Lung (tissue), 12 donors: ENCODE measurements around the gene HTT. TPM values are rescaled to one million over a fixed set of nuclear protein-coding genes. Genes with fewer than 3 reads are reported as not detected.

Experiments used
- ATAC-seq: fragments of 200-7000 bp; cut with Tn5 transposase; one replicate; pipeline ENCODE4 v1.9.1; 2020; ENCODE audit warnings: moderate number of reproducible peaks; ENCODE audit not compliant: insufficient read depth, low FRiP score
- DNase-seq, 3 donors: peaks; one replicate each; pipeline ENCODE4 v3.0.0-alpha.2; 2013 to 2017
- H3K27ac ChIP-seq, 2 donors: one replicate each; pipeline ENCODE4 v1.5.1; 2013; ENCODE audit warnings: mild to moderate bottlenecking in 2 of 2, moderate library complexity in 2 of 2, control low read depth in 1 of 2, inconsistent platforms in 1 of 2, low read depth in 1 of 2, low read length in 1 of 2
- H3K27me3 ChIP-seq, 3 donors: one replicate each; pipeline ENCODE4 v1.5.1; 2013; ENCODE audit warnings: low read length in 2 of 3; ENCODE audit not compliant: control insufficient read depth in 3 of 3, insufficient read depth in 3 of 3
- H3K36me3 ChIP-seq, 4 donors: one replicate each; pipeline ENCODE4 v1.5.1; 2013; ENCODE audit warnings: low read length in 4 of 4, mild to moderate bottlenecking in 1 of 4, moderate library complexity in 1 of 4; ENCODE audit not compliant: control insufficient read depth in 4 of 4, insufficient read depth in 4 of 4
- H3K4me1 ChIP-seq, 5 donors: one replicate each; pipeline ENCODE4 v1.5.1; 2013; ENCODE audit warnings: low read length in 5 of 5, mild to moderate bottlenecking in 2 of 5, moderate library complexity in 1 of 5; ENCODE audit not compliant: control insufficient read depth in 5 of 5, insufficient read depth in 5 of 5
- H3K4me3 ChIP-seq: one replicate; pipeline ENCODE4 v1.5.1; 2013; ENCODE audit warnings: mild to moderate bottlenecking, control low read depth, moderate library complexity
- H3K9ac ChIP-seq, 2 donors: one replicate each; pipeline ENCODE4 v1.5.1; 2013; ENCODE audit warnings: low read length in 2 of 2, control low read depth in 1 of 2; ENCODE audit not compliant: insufficient read depth in 1 of 2
- H3K9me3 ChIP-seq, 4 donors: one replicate each; pipeline ENCODE4 v1.5.1; 2013; ENCODE audit warnings: low read length in 3 of 4, mild to moderate bottlenecking in 1 of 4, moderate library complexity in 1 of 4; ENCODE audit not compliant: control insufficient read depth in 4 of 4, insufficient read depth in 3 of 4
- WGBS, 2 donors: extraction: QIAGEN DNeasy Blood & Tissue Kit; methylation state at CpG; one replicate each; pipeline ENCODE4 v1.1.7; 2013; 5-methylcytosine and 5-hydroxymethylcytosine counted together
- polyA plus RNA-seq, 2 donors: library from polyadenylated mRNA; stranded (reverse); fragments of 200-250 nt; gene quantifications; one replicate each; pipeline ENCODE4 v1.2.1, GENCODE V29; 2013
- total RNA-seq, 2 donors: library from RNA; depleted of rRNA in 1 of 2; stranded (reverse); fragments of >200 nt in 1 of 2; gene quantifications; one replicate each; pipeline ENCODE4 v1.2.1, GENCODE V29; 2014 to 2021
- TF ChIP-seq, protein P1 (sequence below): IDR thresholded peaks from 2 replicates; pipeline ENCODE4 v1.5.1; 2012; ENCODE audit warnings: mild to moderate bottlenecking; ENCODE audit errors: control extremely low read depth, extremely low read depth
- donor health status: control.
- donor health status: control.
- donor health status: Bipolar disorder and iron deficiency.
- donor health status: healthy.
- donor health status: DM: yes; HTN: yes; CAD: no.

Gene HTT
- total and polyA plus RNA-seq, 4 donors: 17.0 to 109 (median 48.4) TPM

- Histone ChIP-seq H3K27ac (no peak overlapping the region), H3K36me3 (no peaks in the 10 kb centered on the region), H3K27me3 (no peaks in the 10 kb centered on the region), H3K9ac (no peak overlapping the region), H3K4me3 (no peak overlapping the region), H3K4me1 (no peaks in the 10 kb centered on the region), H3K9me3 (no peaks in the 10 kb centered on the region)
- peak in 1 of 3 donors; percentile 51 for DNase-seq
- TF ChIP-seq, protein P1, sequence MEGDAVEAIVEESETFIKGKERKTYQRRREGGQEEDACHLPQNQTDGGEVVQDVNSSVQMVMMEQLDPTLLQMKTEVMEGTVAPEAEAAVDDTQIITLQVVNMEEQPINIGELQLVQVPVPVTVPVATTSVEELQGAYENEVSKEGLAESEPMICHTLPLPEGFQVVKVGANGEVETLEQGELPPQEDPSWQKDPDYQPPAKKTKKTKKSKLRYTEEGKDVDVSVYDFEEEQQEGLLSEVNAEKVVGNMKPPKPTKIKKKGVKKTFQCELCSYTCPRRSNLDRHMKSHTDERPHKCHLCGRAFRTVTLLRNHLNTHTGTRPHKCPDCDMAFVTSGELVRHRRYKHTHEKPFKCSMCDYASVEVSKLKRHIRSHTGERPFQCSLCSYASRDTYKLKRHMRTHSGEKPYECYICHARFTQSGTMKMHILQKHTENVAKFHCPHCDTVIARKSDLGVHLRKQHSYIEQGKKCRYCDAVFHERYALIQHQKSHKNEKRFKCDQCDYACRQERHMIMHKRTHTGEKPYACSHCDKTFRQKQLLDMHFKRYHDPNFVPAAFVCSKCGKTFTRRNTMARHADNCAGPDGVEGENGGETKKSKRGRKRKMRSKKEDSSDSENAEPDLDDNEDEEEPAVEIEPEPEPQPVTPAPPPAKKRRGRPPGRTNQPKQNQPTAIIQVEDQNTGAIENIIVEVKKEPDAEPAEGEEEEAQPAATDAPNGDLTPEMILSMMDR: no peak
- WGBS, 2 donors: 67 to 88% methylated on average over 28 of the region's 28 CpGs
- no peak for ATAC-seq
These were observed 188.8 kb downstream of the HTT start for GRCh38 chr4:3263053-3263875.

- H3K27ac ChIP-seq: no peak overlapping the region
- ATAC-seq (no peak), DNase-seq (no peak)
- no peak overlapping the region for H3K4me3 ChIP-seq
- H3K27me3 ChIP-seq: no peaks in the 10 kb centered on the region
- TF ChIP-seq, protein P1: no peak
- no peak overlapping the region for H3K9ac ChIP-seq
- H3K4me1 ChIP-seq: no peaks in the 10 kb centered on the region
- 58 to 72% methylated on average over 6 of the region's 6 CpGs for WGBS, 2 donors
- no peaks in the 10 kb centered on the region for H3K36me3 ChIP-seq
- no peaks in the 10 kb centered on the region for H3K9me3 ChIP-seq
These were observed 189.4 kb downstream of the HTT start for GRCh38 chr4:3263876-3264193.

GRCh38 chr4:3266076-3266475 lies 191.6 kb downstream of the HTT start:
- DNase-seq (no peak), ATAC-seq (no peak)
- Histone ChIP-seq H3K9ac (no peak overlapping the region), H3K27me3 (no peaks in the 10 kb centered on the region), H3K9me3 (no peaks in the 10 kb centered on the region), H3K27ac (no peak overlapping the region), H3K4me3 (no peak overlapping the region), H3K4me1 (no peaks in the 10 kb centered on the region), H3K36me3 (no peaks in the 10 kb centered on the region)
- TF ChIP-seq, protein P1: no peak
- 95 to 97% methylated on average over 17 of the region's 17 CpGs for WGBS, 2 donors
